ENCODE measurements around the gene RAB3IL1.

GRCh38 chr11:61897387-61898246 is 19.7 kb downstream of the RAB3IL1 start:
- peak; percentile 78 to 84 (median 83) for TF ChIP-seq CTCF (IDR thresholded peaks at IDR 0.05)
- TF ChIP-seq POLR2A (IDR thresholded peaks at IDR 0.05), result no peak

All from breast epithelium (tissue), 3 donors.